ENCODE measurements around the gene CTRB1.
"Not testable (repeated sequence)": the region's sequence is repeated elsewhere in the genome, so short reads cannot be mapped to it uniquely, and the experiment has no call there.

The CTRB1 gene

GRCh38 chr16:75205438-75205837 is 13.3 kb upstream of the CTRB1 start:
- not testable (repeated sequence) for H3K4me3 ChIP-seq (ENCODE audit: low read depth in 1 of 2, low read length in 2 of 2); H3K36me3 ChIP-seq (ENCODE audit: control insufficient read depth in 1 of 2, insufficient read depth in 2 of 2, low read length in 2 of 2); H3K9me3 ChIP-seq (ENCODE audit: control insufficient read depth in 1 of 2, low read length in 2 of 2); H3K27ac ChIP-seq (ENCODE audit: low read length); H3K27me3 ChIP-seq (ENCODE audit: low read depth, low read length); H3K4me1 ChIP-seq (ENCODE audit: control insufficient read depth in 1 of 2, insufficient read depth in 2 of 2, low read length in 2 of 2)

- H3K27ac ChIP-seq (ENCODE audit: low read length); H3K36me3 ChIP-seq (ENCODE audit: control insufficient read depth in 1 of 2, insufficient read depth in 2 of 2, low read length in 2 of 2); H3K9me3 ChIP-seq (ENCODE audit: control insufficient read depth in 1 of 2, low read length in 2 of 2); H3K27me3 ChIP-seq (ENCODE audit: low read depth, low read length); H3K4me3 ChIP-seq (ENCODE audit: low read depth in 1 of 2, low read length in 2 of 2); H3K4me1 ChIP-seq (ENCODE audit: control insufficient read depth in 1 of 2, insufficient read depth in 2 of 2, low read length in 2 of 2): not testable (repeated sequence)
Observed at GRCh38 chr16:75205961-75206748, 12.6 kb upstream of the CTRB1 start.

- no peak within 1 kb of the TSS for H3K27ac ChIP-seq (ENCODE audit: low read length)
- H3K9me3 ChIP-seq (ENCODE audit: control insufficient read depth in 1 of 2, low read length in 2 of 2) = no peaks in the 10 kb centered on the region
- no peaks in the 10 kb centered on the region for H3K4me1 ChIP-seq (ENCODE audit: control insufficient read depth in 1 of 2, insufficient read depth in 2 of 2, low read length in 2 of 2)
- no peaks in the 10 kb centered on the region for H3K27me3 ChIP-seq (ENCODE audit: low read depth, low read length)
- no peaks in the 10 kb centered on the region for H3K36me3 ChIP-seq (ENCODE audit: control insufficient read depth in 1 of 2, insufficient read depth in 2 of 2, low read length in 2 of 2)
- H3K4me3 ChIP-seq (ENCODE audit: low read depth in 1 of 2, low read length in 2 of 2) = no peak within 1 kb of the TSS
Observed at GRCh38 chr16:75206749-75207451, 11.9 kb upstream of the CTRB1 start, which contains the start of gene CTRB2. CTRB2 (minus strand) TSS chr16:75207161; CDS start chr16:75207141, 20 bp downstream.

GRCh38 chr16:75207831-75208230 is 11.0 kb upstream of the CTRB1 start:
- no peaks in the 10 kb centered on the region for H3K36me3 ChIP-seq (ENCODE audit: control insufficient read depth in 1 of 2, insufficient read depth in 2 of 2, low read length in 2 of 2)
- no peaks in the 10 kb centered on the region for H3K4me1 ChIP-seq (ENCODE audit: control insufficient read depth in 1 of 2, insufficient read depth in 2 of 2, low read length in 2 of 2)
- H3K27ac ChIP-seq (ENCODE audit: low read length) = no peak overlapping the region

GRCh38 chr16:75208242-75208825 is 10.5 kb upstream of the CTRB1 start:
- no peaks in the 10 kb centered on the region for H3K36me3 ChIP-seq (ENCODE audit: control insufficient read depth in 1 of 2, insufficient read depth in 2 of 2, low read length in 2 of 2)
- H3K4me1 ChIP-seq (ENCODE audit: control insufficient read depth in 1 of 2, insufficient read depth in 2 of 2, low read length in 2 of 2) = no peaks in the 10 kb centered on the region
- H3K9me3 ChIP-seq (ENCODE audit: control insufficient read depth in 1 of 2, low read length in 2 of 2) = no peaks in the 10 kb centered on the region
- H3K27me3 ChIP-seq (ENCODE audit: low read depth, low read length) = no peaks in the 10 kb centered on the region
- H3K4me3 ChIP-seq (ENCODE audit: low read depth in 1 of 2, low read length in 2 of 2) = no peak overlapping the region
- H3K27ac ChIP-seq (ENCODE audit: low read length) = no peak overlapping the region

More at GRCh38 chr16:75207831-75208230, 11.0 kb upstream of the CTRB1 start:
- H3K4me3 ChIP-seq (ENCODE audit: low read depth in 1 of 2, low read length in 2 of 2) = no peak overlapping the region
- H3K9me3 ChIP-seq (ENCODE audit: control insufficient read depth in 1 of 2, low read length in 2 of 2) = no peaks in the 10 kb centered on the region
- no peaks in the 10 kb centered on the region for H3K27me3 ChIP-seq (ENCODE audit: low read depth, low read length)

- no peaks in the 10 kb centered on the region for H3K9me3 ChIP-seq (ENCODE audit: control insufficient read depth in 1 of 2, low read length in 2 of 2)
- H3K36me3 ChIP-seq (ENCODE audit: control insufficient read depth in 1 of 2, insufficient read depth in 2 of 2, low read length in 2 of 2) = no peaks in the 10 kb centered on the region
- no peaks in the 10 kb centered on the region for H3K4me1 ChIP-seq (ENCODE audit: control insufficient read depth in 1 of 2, insufficient read depth in 2 of 2, low read length in 2 of 2)
- no peak overlapping the region for H3K4me3 ChIP-seq (ENCODE audit: low read depth in 1 of 2, low read length in 2 of 2)
- no peaks in the 10 kb centered on the region for H3K27me3 ChIP-seq (ENCODE audit: low read depth, low read length)
- H3K27ac ChIP-seq (ENCODE audit: low read length) = no peak overlapping the region
Observed at GRCh38 chr16:75208861-75209505, 9.8 kb upstream of the CTRB1 start.

- H3K36me3 ChIP-seq (ENCODE audit: control insufficient read depth in 1 of 2, insufficient read depth in 2 of 2, low read length in 2 of 2); H3K9me3 ChIP-seq (ENCODE audit: control insufficient read depth in 1 of 2, low read length in 2 of 2); H3K4me1 ChIP-seq (ENCODE audit: control insufficient read depth in 1 of 2, insufficient read depth in 2 of 2, low read length in 2 of 2); H3K27ac ChIP-seq (ENCODE audit: low read length); H3K27me3 ChIP-seq (ENCODE audit: low read depth, low read length); H3K4me3 ChIP-seq (ENCODE audit: low read depth in 1 of 2, low read length in 2 of 2): not testable (repeated sequence)
Observed at GRCh38 chr16:75209514-75209913, 9.3 kb upstream of the CTRB1 start.

GRCh38 chr16:75209944-75210343 is 8.8 kb upstream of the CTRB1 start:
- no peak overlapping the region for H3K27ac ChIP-seq (ENCODE audit: low read length)
- no peaks in the 10 kb centered on the region for H3K9me3 ChIP-seq (ENCODE audit: control insufficient read depth in 1 of 2, low read length in 2 of 2)
- no peak overlapping the region for H3K4me3 ChIP-seq (ENCODE audit: low read depth in 1 of 2, low read length in 2 of 2)
- H3K27me3 ChIP-seq (ENCODE audit: low read depth, low read length) = no peaks in the 10 kb centered on the region
- H3K4me1 ChIP-seq (ENCODE audit: control insufficient read depth in 1 of 2, insufficient read depth in 2 of 2, low read length in 2 of 2) = no peaks in the 10 kb centered on the region
- no peaks in the 10 kb centered on the region for H3K36me3 ChIP-seq (ENCODE audit: control insufficient read depth in 1 of 2, insufficient read depth in 2 of 2, low read length in 2 of 2)

GRCh38 chr16:75211286-75211685 is 7.5 kb upstream of the CTRB1 start:
- not testable (repeated sequence) for H3K27me3 ChIP-seq (ENCODE audit: low read depth, low read length); H3K9me3 ChIP-seq (ENCODE audit: control insufficient read depth in 1 of 2, low read length in 2 of 2); H3K36me3 ChIP-seq (ENCODE audit: control insufficient read depth in 1 of 2, insufficient read depth in 2 of 2, low read length in 2 of 2); H3K4me3 ChIP-seq (ENCODE audit: low read depth in 1 of 2, low read length in 2 of 2); H3K4me1 ChIP-seq (ENCODE audit: control insufficient read depth in 1 of 2, insufficient read depth in 2 of 2, low read length in 2 of 2); H3K27ac ChIP-seq (ENCODE audit: low read length)

GRCh38 chr16:75216127-75216526 is 2.7 kb upstream of the CTRB1 start:
- Histone ChIP-seq H3K27ac (ENCODE audit: low read length) (no peak overlapping the region), H3K4me3 (ENCODE audit: low read depth in 1 of 2, low read length in 2 of 2) (no peak overlapping the region), H3K9me3 (ENCODE audit: control insufficient read depth in 1 of 2, low read length in 2 of 2) (no peaks in the 10 kb centered on the region), H3K4me1 (ENCODE audit: control insufficient read depth in 1 of 2, insufficient read depth in 2 of 2, low read length in 2 of 2) (no peaks in the 10 kb centered on the region), H3K27me3 (ENCODE audit: low read depth, low read length) (no peaks in the 10 kb centered on the region), H3K36me3 (ENCODE audit: control insufficient read depth in 1 of 2, insufficient read depth in 2 of 2, low read length in 2 of 2) (no peaks in the 10 kb centered on the region)

- Histone ChIP-seq H3K27me3 (ENCODE audit: low read depth, low read length) (no peaks in the 10 kb centered on the region), H3K9me3 (ENCODE audit: control insufficient read depth in 1 of 2, low read length in 2 of 2) (no peaks in the 10 kb centered on the region), H3K27ac (ENCODE audit: low read length) (no peak overlapping the region), H3K4me3 (ENCODE audit: low read depth in 1 of 2, low read length in 2 of 2) (no peak overlapping the region), H3K4me1 (ENCODE audit: control insufficient read depth in 1 of 2, insufficient read depth in 2 of 2, low read length in 2 of 2) (no peaks in the 10 kb centered on the region), H3K36me3 (ENCODE audit: control insufficient read depth in 1 of 2, insufficient read depth in 2 of 2, low read length in 2 of 2) (no peaks in the 10 kb centered on the region)
Observed at GRCh38 chr16:75216576-75216975, 2.2 kb upstream of the CTRB1 start.

Data from muscle layer of duodenum (tissue), 2 donors.